CD4-positive, alpha-beta T cell (primary cell): ENCODE measurements around the gene ITSN1. TPM values are rescaled to one million over a fixed set of nuclear protein-coding genes. Genes with fewer than 3 reads are reported as not detected.

Experiments used
- ATAC-seq: fragments of 200-7000 bp; cut with Tn5 transposase; one replicate; pipeline ENCODE4 v1.10.0; 2022; ENCODE audit warnings: mild to moderate bottlenecking; ENCODE audit not compliant: poor library complexity
- CTCF ChIA-PET: fragments of 350-600 bp; sonication (Branson Sonifier 250); formaldehyde crosslinking; loops from one replicate; lab custom pipeline; 2021; ENCODE audit warnings: antibody characterized with exemption, inconsistent platforms; lab: Charles Lee
- POLR2A ChIA-PET: fragments of 350-600 bp; sonication (Branson Sonifier 250); formaldehyde crosslinking; loops from one replicate; lab custom pipeline; 2021; ENCODE audit warnings: antibody characterized with exemption, inconsistent platforms; lab: Charles Lee
- DNase-seq, 14 experiments: peaks; one replicate each; pipeline ENCODE4 v3.0.0-alpha.2; 2013 to 2020; ENCODE audit warnings: mixed read lengths in 2 of 14
- H3K27ac ChIP-seq, 2 donors: one replicate each; pipeline versions ENCODE4 v1.5.1 to v1.7.0; 2013; ENCODE audit warnings: low read length in 2 of 2, low read depth in 1 of 2, mild to moderate bottlenecking in 1 of 2
- H3K27me3 ChIP-seq, 2 experiments: 1 replicate in 1 of 2; 2 replicates in 1 of 2; pipeline versions ENCODE4 v1.6.1 to v1.7.0; 2013; ENCODE audit warnings: low read length in 2 of 2, control low read depth in 1 of 2, mild to moderate bottlenecking in 1 of 2, moderate library complexity in 1 of 2; ENCODE audit not compliant: insufficient read depth in 2 of 2, control insufficient read depth in 1 of 2
- H3K36me3 ChIP-seq: one replicate; pipeline ENCODE4 v1.6.1; 2013; ENCODE audit warnings: low read length, control low read depth; ENCODE audit not compliant: insufficient read depth
- H3K4me1 ChIP-seq: one replicate; pipeline ENCODE4 v1.6.1; 2013; ENCODE audit warnings: low read length, control low read depth; ENCODE audit not compliant: insufficient read depth
- H3K4me3 ChIP-seq: one replicate; pipeline ENCODE4 v1.5.1; 2013; ENCODE audit warnings: mild to moderate bottlenecking, low read length, moderate library complexity
- H3K9me3 ChIP-seq, 2 experiments: 1 replicate in 1 of 2; 2 replicates in 1 of 2; pipeline versions ENCODE4 v1.6.1 to v1.7.0; 2013; ENCODE audit warnings: low read length in 2 of 2, mild to moderate bottlenecking in 2 of 2, control low read depth in 1 of 2, moderate library complexity in 1 of 2; ENCODE audit not compliant: control insufficient read depth in 1 of 2, insufficient read depth in 1 of 2
- H3K27ac Mint-ChIP-seq: one replicate; pipeline ENCODE4 v1.8.0; 2020; ENCODE audit warnings: mixed read lengths
- H3K27me3 Mint-ChIP-seq: one replicate; pipeline ENCODE4 v1.8.0; 2021; ENCODE audit warnings: mixed read lengths
- H3K36me3 Mint-ChIP-seq: one replicate; pipeline ENCODE4 v1.8.0; 2021; ENCODE audit warnings: low read depth, mixed read lengths
- H3K4me1 Mint-ChIP-seq: one replicate; pipeline ENCODE4 v1.8.0; 2021; ENCODE audit warnings: low read depth, mixed read lengths
- H3K4me3 Mint-ChIP-seq: one replicate; pipeline ENCODE4 v1.8.0; 2020; ENCODE audit warnings: mild to moderate bottlenecking, mixed read lengths
- H3K9me3 Mint-ChIP-seq: one replicate; pipeline ENCODE4 v1.8.0; 2020; ENCODE audit warnings: mixed read lengths
- intact Hi-C, 2 experiments: fragments of 100-400 bp; cut with DNase I in 1 of 2; cut with micrococcal nuclease in 1 of 2; formaldehyde crosslinking; loops; one replicate each; pipeline versions ENCODE4 v1.15.1 to v1.9.0; 2023 to 2025; cut with DNase I, micrococcal nuclease
- total RNA-seq, 174 experiments: library from RNA in 2 of 174; stranded (reverse) in 2 of 174; gene quantifications; one replicate each; pipeline ENCODE4 v1.2.3 and lab custom pipeline; 2021 to 2026
- TF ChIP-seq, protein P1 (sequence below): fragments of 200-600 bp; IDR thresholded peaks from one replicate; pipeline ENCODE4 v1.8.0; 2022; ENCODE audit warnings: antibody characterized with exemption, mild to moderate bottlenecking

Gene ITSN1
- total RNA-seq, 2 experiments from 2014 or later: 2.1 to 3.0 TPM

GRCh38 chr21:33901412-33902288 lies 259.3 kb downstream of the ITSN1 start:
- ChIA-PET POLR2A (no interaction called here), CTCF (no interaction called here)
- Mint-ChIP-seq H3K4me3 (no peak overlapping the region), H3K4me1 (peaks cover 11% of the 10 kb centered on the region), H3K9me3 (no peaks in the 10 kb centered on the region), H3K27ac (peak overlapping the region; percentile 34), H3K36me3 (peaks cover 53% of the 10 kb centered on the region), H3K27me3 (no peaks in the 10 kb centered on the region)
- no peak for DNase-seq
- Histone ChIP-seq H3K27ac (no peak overlapping the region), H3K9me3 (no peaks in the 10 kb centered on the region), H3K27me3 (no peaks in the 10 kb centered on the region), H3K4me1 (no peaks in the 10 kb centered on the region), H3K36me3 (peaks cover 50% of the 10 kb centered on the region), H3K4me3 (no peak overlapping the region)
- TF ChIP-seq, protein P1, sequence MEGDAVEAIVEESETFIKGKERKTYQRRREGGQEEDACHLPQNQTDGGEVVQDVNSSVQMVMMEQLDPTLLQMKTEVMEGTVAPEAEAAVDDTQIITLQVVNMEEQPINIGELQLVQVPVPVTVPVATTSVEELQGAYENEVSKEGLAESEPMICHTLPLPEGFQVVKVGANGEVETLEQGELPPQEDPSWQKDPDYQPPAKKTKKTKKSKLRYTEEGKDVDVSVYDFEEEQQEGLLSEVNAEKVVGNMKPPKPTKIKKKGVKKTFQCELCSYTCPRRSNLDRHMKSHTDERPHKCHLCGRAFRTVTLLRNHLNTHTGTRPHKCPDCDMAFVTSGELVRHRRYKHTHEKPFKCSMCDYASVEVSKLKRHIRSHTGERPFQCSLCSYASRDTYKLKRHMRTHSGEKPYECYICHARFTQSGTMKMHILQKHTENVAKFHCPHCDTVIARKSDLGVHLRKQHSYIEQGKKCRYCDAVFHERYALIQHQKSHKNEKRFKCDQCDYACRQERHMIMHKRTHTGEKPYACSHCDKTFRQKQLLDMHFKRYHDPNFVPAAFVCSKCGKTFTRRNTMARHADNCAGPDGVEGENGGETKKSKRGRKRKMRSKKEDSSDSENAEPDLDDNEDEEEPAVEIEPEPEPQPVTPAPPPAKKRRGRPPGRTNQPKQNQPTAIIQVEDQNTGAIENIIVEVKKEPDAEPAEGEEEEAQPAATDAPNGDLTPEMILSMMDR: no peak
- intact Hi-C loops: no loop called here
- peak; percentile 62 for ATAC-seq

GRCh38 chr21:33902349-33902748 lies 260.0 kb downstream of the ITSN1 start:
- no peak for ATAC-seq
- H3K4me3 Mint-ChIP-seq: no peak overlapping the region

DNA sequence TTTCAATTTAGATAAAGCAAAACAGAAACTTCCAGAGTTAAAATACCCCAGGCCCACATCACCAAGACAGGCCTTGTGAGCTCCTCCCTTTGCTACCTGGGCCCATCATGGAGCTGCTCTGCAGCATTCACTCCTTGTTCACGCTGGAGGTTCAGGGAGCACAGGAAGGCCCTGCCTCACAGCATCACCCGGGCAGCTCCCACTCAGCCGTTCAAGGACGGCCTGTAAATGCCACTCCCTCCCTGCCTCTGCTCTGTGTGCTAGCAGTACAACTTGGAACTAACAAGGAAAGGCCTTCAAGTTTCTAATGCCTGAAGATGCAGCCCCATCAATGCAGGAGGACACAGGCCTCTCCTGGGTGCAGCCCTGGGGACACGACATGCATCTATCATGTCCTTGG lies 261.7 kb downstream of the ITSN1 start:
- Mint-ChIP-seq H3K9me3 (no peaks in the 10 kb centered on the region), H3K4me1 (peaks cover 11% of the 10 kb centered on the region), H3K27me3 (no peaks in the 10 kb centered on the region), H3K4me3 (no peak overlapping the region), H3K27ac (no peak overlapping the region), H3K36me3 (peaks cover 76% of the 10 kb centered on the region)
- no peak for DNase-seq
- Histone ChIP-seq H3K27me3 (no peaks in the 10 kb centered on the region), H3K36me3 (peaks cover 68% of the 10 kb centered on the region), H3K4me3 (no peak overlapping the region), H3K9me3 (no peaks in the 10 kb centered on the region), H3K27ac (no peak overlapping the region), H3K4me1 (no peaks in the 10 kb centered on the region)
- POLR2A ChIA-PET: interaction anchor here (0.8 kb wide), 1 partner anchor 9 kb away, joined by 3 read pairs; no protein-coding TSS in a partner anchor
- no peak for ATAC-seq
- TF ChIP-seq, protein P1: no peak
- CTCF ChIA-PET: interaction anchor here (0.8 kb wide), 1 partner anchor 444 kb away, joined by 3 read pairs; no protein-coding TSS in a partner anchor
- intact Hi-C loops: no loop called here

More at GRCh38 chr21:33902349-33902748, 260.0 kb downstream of the ITSN1 start:
- no peaks in the 10 kb centered on the region for H3K27me3 Mint-ChIP-seq
- H3K9me3 Mint-ChIP-seq: no peaks in the 10 kb centered on the region
- Histone ChIP-seq H3K27me3 (no peaks in the 10 kb centered on the region), H3K4me1 (no peaks in the 10 kb centered on the region), H3K27ac (no peak overlapping the region), H3K9me3 (no peaks in the 10 kb centered on the region), H3K4me3 (no peak overlapping the region), H3K36me3 (peaks cover 57% of the 10 kb centered on the region)
- intact Hi-C loops: no loop called here
- POLR2A ChIA-PET: no interaction called here
- H3K4me1 Mint-ChIP-seq: peaks cover 11% of the 10 kb centered on the region
- no peak for DNase-seq
- TF ChIP-seq, protein P1: no peak
- CTCF ChIA-PET: no interaction called here
- peaks cover 60% of the 10 kb centered on the region for H3K36me3 Mint-ChIP-seq
- peak overlapping the region; percentile 20 for H3K27ac Mint-ChIP-seq
